Measurements from ENCODE around the gene ACBD6. TPM values are rescaled to one million over a fixed set of nuclear protein-coding genes. Genes with fewer than 3 reads are reported as not detected.

The ACBD6 gene
- total and polyA plus RNA-seq, 5 donors = 22.1 to 28.9 (median 24.0) TPM

- ATAC-seq (peak; percentile 42 to 77), DNase-seq (peak in 1 of 3 donors; percentile 52)
- intact Hi-C loops (cut with DNase I) = loop anchor here in 1 of 4 donors (10.0 kb wide), 1 partner anchor 74 kb away; no protein-coding TSS in a partner anchor
- no peak overlapping the region for H3K4me3 ChIP-seq (ENCODE audit: low read length)
- H3K9me3 ChIP-seq (ENCODE audit: control insufficient read depth, low read length) = no peaks in the 10 kb centered on the region
- no peaks in the 10 kb centered on the region for H3K27me3 ChIP-seq (ENCODE audit: control insufficient read depth, insufficient read depth)
- WGBS = 38% methylated on average over 14 of the region's 14 CpGs
- peaks cover 3% of the 10 kb centered on the region for H3K4me1 ChIP-seq (ENCODE audit: control insufficient read depth, insufficient read depth, low read length)
- H3K27ac ChIP-seq (ENCODE audit: low read length) = peak overlapping the region; percentile 91
These were observed 38.6 kb upstream of the ACBD6 start for GRCh38 chr1:180540697-180541594.

GRCh38 chr1:180539136-180539535 lies 36.8 kb upstream of the ACBD6 start:
- H3K27me3 ChIP-seq (ENCODE audit: control insufficient read depth, insufficient read depth) = no peaks in the 10 kb centered on the region
- DNase-seq = no peak
- 54% methylated on average over 7 of the region's 7 CpGs for WGBS
- H3K9me3 ChIP-seq (ENCODE audit: control insufficient read depth, low read length) = no peaks in the 10 kb centered on the region
- peak in 1 of 2 donors; percentile 36 for ATAC-seq
- intact Hi-C loops (cut with DNase I) = loop anchor here in 3 of 4 donors (5.0 to 10.0 kb wide), 2 partner anchors 96 to 323 kb away; partner anchors contain the start of gene XPR1 (in 3 of the 3)
- no peak overlapping the region for H3K4me3 ChIP-seq (ENCODE audit: low read length)
- peaks cover 3% of the 10 kb centered on the region for H3K4me1 ChIP-seq (ENCODE audit: control insufficient read depth, insufficient read depth, low read length)
- peak overlapping the region; percentile 61 for H3K27ac ChIP-seq (ENCODE audit: low read length)

GRCh38 chr1:180536821-180537372 lies 34.5 kb upstream of the ACBD6 start:
- intact Hi-C loops (cut with DNase I) = loop anchor here in 3 of 4 donors (5.0 to 10.0 kb wide), 2 partner anchors 98 to 325 kb away; partner anchors contain the start of gene XPR1 (in 3 of the 3)
- WGBS = 84% methylated on average over 7 of the region's 7 CpGs
- ATAC-seq = no peak
- Histone ChIP-seq H3K9me3 (ENCODE audit: control insufficient read depth, low read length) (no peaks in the 10 kb centered on the region), H3K27ac (ENCODE audit: low read length) (no peak overlapping the region), H3K27me3 (ENCODE audit: control insufficient read depth, insufficient read depth) (no peaks in the 10 kb centered on the region), H3K4me1 (ENCODE audit: control insufficient read depth, insufficient read depth, low read length) (peaks cover 3% of the 10 kb centered on the region), H3K4me3 (ENCODE audit: low read length) (no peak overlapping the region)
- DNase-seq = no peak

- DNase-seq = no peak
- ATAC-seq = no peak
- Histone ChIP-seq H3K27ac (ENCODE audit: low read length) (no peak overlapping the region), H3K4me3 (ENCODE audit: low read length) (no peak overlapping the region), H3K4me1 (ENCODE audit: control insufficient read depth, insufficient read depth, low read length) (peaks cover 3% of the 10 kb centered on the region), H3K9me3 (ENCODE audit: control insufficient read depth, low read length) (no peaks in the 10 kb centered on the region), H3K27me3 (ENCODE audit: control insufficient read depth, insufficient read depth) (no peaks in the 10 kb centered on the region)
- intact Hi-C loops (cut with DNase I) = loop anchor here in 3 of 4 donors (5.0 to 10.0 kb wide), 2 partner anchors 99 to 327 kb away; partner anchors contain the start of gene XPR1 (in 3 of the 3)
- WGBS = 78% methylated on average over 5 of the region's 5 CpGs
These were observed 33.1 kb upstream of the ACBD6 start for GRCh38 chr1:180535418-180535999.

- 65% methylated on average over 7 of the region's 7 CpGs for WGBS
- DNase-seq = no peak
- Histone ChIP-seq H3K9me3 (ENCODE audit: control insufficient read depth, low read length) (no peaks in the 10 kb centered on the region), H3K4me3 (ENCODE audit: low read length) (no peak overlapping the region), H3K27ac (ENCODE audit: low read length) (no peak overlapping the region), H3K4me1 (ENCODE audit: control insufficient read depth, insufficient read depth, low read length) (peaks cover 3% of the 10 kb centered on the region), H3K27me3 (ENCODE audit: control insufficient read depth, insufficient read depth) (no peaks in the 10 kb centered on the region)
- no peak for ATAC-seq
- intact Hi-C loops (cut with DNase I) = loop anchor here (5.0 to 10.0 kb wide), 2 partner anchors 101 to 328 kb away; partner anchors contain the start of gene XPR1 (in 3 of the 4)
These were observed 31.8 kb upstream of the ACBD6 start for GRCh38 chr1:180534214-180534613.

GRCh38 chr1:180533266-180533987 lies 31.1 kb upstream of the ACBD6 start:
- no peaks in the 10 kb centered on the region for H3K9me3 ChIP-seq (ENCODE audit: control insufficient read depth, low read length)
- H3K27me3 ChIP-seq (ENCODE audit: control insufficient read depth, insufficient read depth) = no peaks in the 10 kb centered on the region
- intact Hi-C loops (cut with DNase I) = loop anchor here (5.0 to 10.0 kb wide), 2 partner anchors 101 to 329 kb away; partner anchors contain the start of gene XPR1 (in 3 of the 4)
- no peak overlapping the region for H3K27ac ChIP-seq (ENCODE audit: low read length)
- ATAC-seq (peak; percentile 65 to 71), DNase-seq (peak; percentile 67 to 86 (median 79))
- whole genome bisulfite sequencing = 35% methylated on average over 10 of the region's 10 CpGs
- no peaks in the 10 kb centered on the region for H3K4me1 ChIP-seq (ENCODE audit: control insufficient read depth, insufficient read depth, low read length)
- no peak overlapping the region for H3K4me3 ChIP-seq (ENCODE audit: low read length)

GRCh38 chr1:180532854-180533253 lies 30.5 kb upstream of the ACBD6 start:
- DNase-seq = no peak
- Histone ChIP-seq H3K9me3 (ENCODE audit: control insufficient read depth, low read length) (no peaks in the 10 kb centered on the region), H3K27ac (ENCODE audit: low read length) (no peak overlapping the region), H3K27me3 (ENCODE audit: control insufficient read depth, insufficient read depth) (no peaks in the 10 kb centered on the region), H3K4me3 (ENCODE audit: low read length) (no peak overlapping the region), H3K4me1 (ENCODE audit: control insufficient read depth, insufficient read depth, low read length) (no peaks in the 10 kb centered on the region)
- intact Hi-C loops (cut with DNase I) = loop anchor here (5.0 to 10.0 kb wide), 2 partner anchors 102 to 329 kb away; partner anchors contain the start of gene XPR1 (in 3 of the 4)
- 87% methylated on average over 5 of the region's 5 CpGs for WGBS
- no peak for ATAC-seq

- no peaks in the 10 kb centered on the region for H3K27me3 ChIP-seq (ENCODE audit: control insufficient read depth, insufficient read depth)
- no peaks in the 10 kb centered on the region for H3K4me1 ChIP-seq (ENCODE audit: control insufficient read depth, insufficient read depth, low read length)
- no peaks in the 10 kb centered on the region for H3K9me3 ChIP-seq (ENCODE audit: control insufficient read depth, low read length)
These were observed 28.1 kb upstream of the ACBD6 start for GRCh38 chr1:180530501-180530900.

GRCh38 chr1:180528868-180529470 lies 26.6 kb upstream of the ACBD6 start:
- Histone ChIP-seq H3K27ac (ENCODE audit: low read length) (no peak overlapping the region), H3K4me1 (ENCODE audit: control insufficient read depth, insufficient read depth, low read length) (no peaks in the 10 kb centered on the region), H3K27me3 (ENCODE audit: control insufficient read depth, insufficient read depth) (no peaks in the 10 kb centered on the region), H3K4me3 (ENCODE audit: low read length) (no peak overlapping the region), H3K9me3 (ENCODE audit: control insufficient read depth, low read length) (no peaks in the 10 kb centered on the region)
- intact Hi-C loops (cut with DNase I) = loop anchor here in 1 of 4 donors (5.0 kb wide), 1 partner anchor 643 kb away; no protein-coding TSS in a partner anchor
- DNase-seq (no peak), ATAC-seq (peak; percentile 31 to 75)
- 90% methylated on average over 11 of the region's 11 CpGs for WGBS

More at GRCh38 chr1:180530501-180530900, 28.1 kb upstream of the ACBD6 start:
- intact Hi-C loops (cut with DNase I) = loop anchor here (5.0 to 10.0 kb wide), 2 partner anchors 104 to 332 kb away; partner anchors contain the start of gene XPR1 (in 3 of the 4)
- 50% methylated on average over 5 of the region's 5 CpGs for WGBS
- Histone ChIP-seq H3K27ac (ENCODE audit: low read length) (no peak overlapping the region), H3K4me3 (ENCODE audit: low read length) (no peak overlapping the region)
- ATAC-seq = peak; percentile 62 to 78
- no peak for DNase-seq

All from right cardiac atrium (tissue), 5 donors.